KMS-11 (cell line): ENCODE data around the gene PALM.

Experiments used
- H2AFZ ChIP-seq: fragments of 200-600 bp; sonication (generic); 2 replicates; pipeline ENCODE4 v1.6.1; 2016; ENCODE audit warnings: antibody characterized with exemption, mixed run types, low read depth
- H3K27ac ChIP-seq: fragments of 200-600 bp; sonication (generic); 2 replicates; pipeline ENCODE4 v1.6.1; 2016; ENCODE audit warnings: mild to moderate bottlenecking, mixed run types
- H3K27me3 ChIP-seq: fragments of 200-600 bp; sonication (generic); 2 replicates; pipeline ENCODE4 v1.6.1; 2017; ENCODE audit warnings: mild to moderate bottlenecking, low read depth, mixed run types, moderate library complexity; ENCODE audit not compliant: insufficient read depth
- H3K36me3 ChIP-seq: fragments of 200-600 bp; sonication (generic); 2 replicates; pipeline ENCODE4 v1.6.1; 2017; ENCODE audit warnings: mild to moderate bottlenecking, mixed run types; ENCODE audit not compliant: insufficient read depth
- H3K4me1 ChIP-seq: fragments of 200-600 bp; sonication (generic); 2 replicates; pipeline ENCODE4 v1.6.1; 2016; ENCODE audit warnings: mild to moderate bottlenecking, low read depth, mixed run types; ENCODE audit not compliant: poor library complexity, severe bottlenecking
- H3K4me2 ChIP-seq: fragments of 200-600 bp; sonication (generic); 2 replicates; pipeline ENCODE4 v1.7.0; 2016; ENCODE audit warnings: mild to moderate bottlenecking, mixed run types
- H3K4me3 ChIP-seq: fragments of 200-600 bp; sonication (generic); IDR thresholded peaks from 2 replicates; pipeline ENCODE4 v1.6.1; 2017; ENCODE audit warnings: low read depth, low read length, mixed read lengths; ENCODE audit not compliant: insufficient read depth
- H3K79me2 ChIP-seq: fragments of 200-600 bp; sonication (generic); 2 replicates; pipeline ENCODE4 v1.6.1; 2016; ENCODE audit warnings: low read depth, mixed run types; ENCODE audit not compliant: insufficient read depth
- H3K9ac ChIP-seq: fragments of 200-600 bp; sonication (generic); 2 replicates; pipeline ENCODE4 v1.6.1; 2016; ENCODE audit warnings: mild to moderate bottlenecking, mixed run types
- H4K20me1 ChIP-seq: fragments of 200-600 bp; sonication (generic); 2 replicates; pipeline ENCODE4 v1.6.1; 2016; ENCODE audit warnings: mild to moderate bottlenecking, mixed run types; ENCODE audit not compliant: insufficient read depth
- CTCF ChIP-seq: fragments of 200-600 bp; sonication (generic); conservative IDR thresholded peaks from 2 replicates; pipeline ENCODE4 v1.6.1; 2017; ENCODE audit warnings: low read depth, mild to moderate bottlenecking, antibody characterized with exemption, low read length, moderate library complexity, mixed read lengths

The PALM gene

GRCh38 chr19:782185-782877, 73.6 kb downstream of the PALM start:
- Histone ChIP-seq H2AFZ (no peak overlapping the region), H3K4me2 (no peak overlapping the region), H3K4me3 (no peak overlapping the region), H4K20me1 (no peaks in the 10 kb centered on the region), H3K79me2 (no peaks in the 10 kb centered on the region), H3K27me3 (peaks cover 55% of the 10 kb centered on the region), H3K4me1 (no peaks in the 10 kb centered on the region), H3K36me3 (no peaks in the 10 kb centered on the region), H3K27ac (no peak overlapping the region), H3K9ac (no peak overlapping the region)
- no peak for TF ChIP-seq CTCF

GRCh38 chr19:782878-783668, 74.3 kb downstream of the PALM start:
- Histone ChIP-seq H3K27ac (no peak overlapping the region), H3K4me2 (no peak overlapping the region), H3K4me1 (no peaks in the 10 kb centered on the region), H3K79me2 (no peaks in the 10 kb centered on the region), H4K20me1 (no peaks in the 10 kb centered on the region), H2AFZ (no peak overlapping the region), H3K9ac (no peak overlapping the region), H3K4me3 (no peak overlapping the region), H3K27me3 (peaks cover 48% of the 10 kb centered on the region), H3K36me3 (no peaks in the 10 kb centered on the region)
- TF ChIP-seq CTCF, result no peak

GRCh38 chr19:784541-784940, 75.8 kb downstream of the PALM start:
- Histone ChIP-seq H3K79me2 (no peaks in the 10 kb centered on the region), H4K20me1 (no peaks in the 10 kb centered on the region), H2AFZ (no peak overlapping the region), H3K27me3 (peaks cover 34% of the 10 kb centered on the region), H3K4me3 (no peak overlapping the region), H3K9ac (no peak overlapping the region), H3K36me3 (no peaks in the 10 kb centered on the region), H3K4me1 (no peaks in the 10 kb centered on the region), H3K27ac (no peak overlapping the region), H3K4me2 (no peak overlapping the region)
- no peak for TF ChIP-seq CTCF

- no peak overlapping the region for H3K27ac ChIP-seq
- no peaks in the 10 kb centered on the region for H4K20me1 ChIP-seq
- TF ChIP-seq CTCF, result no peak
- no peak overlapping the region for H3K9ac ChIP-seq
- no peak overlapping the region for H3K4me2 ChIP-seq
- no peaks in the 10 kb centered on the region for H3K79me2 ChIP-seq
- peaks cover 9% of the 10 kb centered on the region for H3K27me3 ChIP-seq
- no peaks in the 10 kb centered on the region for H3K4me1 ChIP-seq
- no peak overlapping the region for H2AFZ ChIP-seq
- H3K4me3 ChIP-seq, result no peak overlapping the region
- H3K36me3 ChIP-seq, result no peaks in the 10 kb centered on the region
Observed at GRCh38 chr19:787536-787935, 78.8 kb downstream of the PALM start.
